GM12878 (cell line): Measurements from ENCODE around the gene APOA4. TPM values are rescaled to one million over a fixed set of nuclear protein-coding genes. Genes with fewer than 3 reads are reported as not detected.

ENCODE experiments used
- ATAC-seq: fragments of 200-7000 bp; cut with Tn5 transposase; 3 replicates; pipeline ENCODE4 v1.9.1; 2020; ENCODE audit warnings: mild to moderate bottlenecking, moderate library complexity
- BruUV-seq: library from RNA; stranded (reverse); fragments of 400-500 nt; replicated peaks from 2 replicates; lab custom pipeline; 2021; lab: Mats Ljungman, UMichigan
- CTCF ChIA-PET: fragments of 300-600 bp; sonication (Branson Sonifier 250); formaldehyde crosslinking; extraction: SDS; loops from one replicate; lab custom pipeline; 2021; ENCODE audit warnings: inconsistent platforms; lab: Yijun Ruan, JAX
- POLR2A ChIA-PET: fragments of 350-600 bp; formaldehyde crosslinking; extraction: SDS; loops from one replicate; lab custom pipeline; 2021; ENCODE audit warnings: inconsistent platforms; lab: Charles Lee
- RAD21 ChIA-PET: fragments of 300-600 bp; sonication (Branson Sonifier 250); formaldehyde crosslinking; loops from one replicate; lab custom pipeline; 2023; ENCODE audit warnings: antibody characterized with exemption; ENCODE audit not compliant: unreplicated experiment; lab: Charles Lee
- SMC1A ChIA-PET: fragments of 300-600 bp; sonication (Branson Sonifier 250); formaldehyde crosslinking; loops from one replicate; lab custom pipeline; 2023; ENCODE audit not compliant: unreplicated experiment, uncharacterized antibody; lab: Charles Lee
- DNase-seq: peaks from one replicate; pipeline ENCODE4 v3.0.0-alpha.2; 2011; ENCODE audit warnings: low read depth, low spot score
- FAIRE-seq: peaks from 3 replicates; lab custom pipeline; 2011; peaks lifted over from hg19 to GRCh38; lab: Jason Lieb, UNC
- H2AFZ ChIP-seq: 2 replicates; pipeline ENCODE4 v1.6.0; 2011; ENCODE audit warnings: low read depth, low read length, control low read depth; ENCODE audit not compliant: control insufficient read depth
- H3K27ac ChIP-seq: 2 replicates; pipeline ENCODE4 v1.5.1; 2011; ENCODE audit warnings: control low read depth; ENCODE audit not compliant: control insufficient read depth, insufficient read depth
- H3K27me3 ChIP-seq, 2 experiments: replicated peaks in 1 of 2; 2 replicates each; pipeline versions ENCODE4 v1.6.0 to v1.6.1; 2011; ENCODE audit warnings: low read length in 1 of 2; ENCODE audit not compliant: control insufficient read depth in 2 of 2, insufficient read depth in 2 of 2
- H3K36me3 ChIP-seq, 2 experiments: 2 replicates each; pipeline ENCODE4 v1.5.1; 2011; ENCODE audit warnings: low read length in 1 of 2; ENCODE audit not compliant: control insufficient read depth in 2 of 2, insufficient read depth in 2 of 2
- H3K4me1 ChIP-seq: 2 replicates; pipeline ENCODE4 v1.6.1; 2011; ENCODE audit warnings: mild to moderate bottlenecking, low read length, moderate library complexity, mixed read lengths; ENCODE audit not compliant: control insufficient read depth, insufficient read depth
- H3K4me2 ChIP-seq: 2 replicates; pipeline ENCODE4 v1.6.0; 2011; ENCODE audit warnings: control low read depth; ENCODE audit not compliant: control insufficient read depth, insufficient read depth
- H3K4me3 ChIP-seq: fragments of 200-600 bp; sonication (generic); 2 replicates; pipeline ENCODE4 v1.5.1; 2016
- H3K79me2 ChIP-seq: 2 replicates; pipeline ENCODE4 v1.6.0; 2011; ENCODE audit warnings: low read length; ENCODE audit not compliant: control insufficient read depth, insufficient read depth
- H3K9ac ChIP-seq: 2 replicates; pipeline ENCODE4 v1.8.0; 2011; ENCODE audit warnings: low read length, control low read depth, mixed read lengths; ENCODE audit not compliant: control insufficient read depth, insufficient read depth
- H3K9me3 ChIP-seq: replicated peaks from 3 replicates; pipeline ENCODE4 v1.5.1; 2011; ENCODE audit warnings: mild to moderate bottlenecking, low read length; ENCODE audit not compliant: control insufficient read depth, insufficient read depth
- H4K20me1 ChIP-seq: 2 replicates; pipeline ENCODE4 v1.6.0; 2011; ENCODE audit not compliant: control insufficient read depth, insufficient read depth
- BACH1 ChIP-seq: fragments of 450-650 bp; IDR thresholded peaks from 2 replicates; pipeline ENCODE4 v1.6.1; 2017; ENCODE audit warnings: mild to moderate bottlenecking, borderline replicate concordance
- BRCA1 ChIP-seq: IDR thresholded peaks from 2 replicates; pipeline ENCODE4 v1.6.1; 2011; ENCODE audit warnings: low read depth, low read length, improper control_type of control experiment
- CBFB ChIP-seq: IDR thresholded peaks from 2 replicates; pipeline ENCODE4 v1.6.1; 2016; ENCODE audit warnings: antibody characterized with exemption, low read depth
- CEBPB ChIP-seq, 2 experiments: fragments of 150-350 bp in 1 of 2; IDR thresholded peaks; 2 replicates each; pipeline ENCODE4 v1.6.1; 2012 to 2014; ENCODE audit warnings: low read depth in 2 of 2, low read length in 2 of 2, borderline replicate concordance in 1 of 2, inconsistent platforms in 1 of 2
- CUX1 ChIP-seq: IDR thresholded peaks from 2 replicates; pipeline ENCODE4 v1.6.1; 2012; ENCODE audit warnings: improper control_type of control experiment, low read depth, low read length; ENCODE audit not compliant: insufficient replicate concordance
- EED ChIP-seq: sonication (generic); IDR thresholded peaks from 2 replicates; pipeline ENCODE4 v1.6.1; 2016; ENCODE audit warnings: antibody characterized with exemption, low read depth
- HCFC1 ChIP-seq: fragments of 150-350 bp; IDR thresholded peaks from 2 replicates; pipeline ENCODE4 v1.6.1; 2014; ENCODE audit warnings: low read length
- NFXL1 ChIP-seq: fragments of 450-650 bp; IDR thresholded peaks from 2 replicates; pipeline ENCODE4 v1.6.1; 2017; ENCODE audit warnings: antibody characterized with exemption, mild to moderate bottlenecking, borderline replicate concordance
- SIN3A ChIP-seq: IDR thresholded peaks from 2 replicates; pipeline ENCODE4 v1.6.1; 2012; ENCODE audit warnings: low read depth, low read length, improper control_type of control experiment
- TCF7 ChIP-seq: IDR thresholded peaks from 2 replicates; pipeline ENCODE4 v1.6.1; 2014; ENCODE audit warnings: antibody characterized with exemption, borderline replicate concordance
- ZNF24 ChIP-seq: fragments of 450-650 bp; IDR thresholded peaks from 2 replicates; pipeline ENCODE4 v1.6.1; 2017; ENCODE audit warnings: antibody characterized with exemption, mild to moderate bottlenecking
- ZNF622 ChIP-seq: fragments of 450-650 bp; IDR thresholded peaks from 2 replicates; pipeline ENCODE4 v1.6.1; 2017; ENCODE audit warnings: mild to moderate bottlenecking, inconsistent platforms
- whole genome bisulfite sequencing: methylation state at CpG from one replicate; pipeline ENCODE4 v1.1.6; 2016; ENCODE audit warnings: low lambda C conversion rate; ENCODE audit not compliant: insufficient replicate concordance, insufficient coverage; ENCODE audit errors: missing lambda C conversion rate; 5-methylcytosine and 5-hydroxymethylcytosine counted together
- in situ Hi-C: fragments of 300-500 bp; cut with MboI; formaldehyde crosslinking; loops from 9 replicates; pipeline ENCODE4 v1.14.3; 2018; ENCODE audit warnings: mixed read lengths
- intact Hi-C: fragments of 100-400 bp; cut with micrococcal nuclease; formaldehyde crosslinking; loops from one replicate; pipeline ENCODE4 v1.14.2; 2022; ENCODE audit not compliant: unreplicated experiment
- polyA plus RNA-seq, 11 experiments: library from polyadenylated mRNA; depleted of rRNA in 4 of 11; unstranded in 6 of 11; stranded (reverse) in 5 of 11; fragments of >200 nt; fragmentation: Nextera tagmentation in 4 of 11; fragmentation: Illumina TruSeq in 1 of 11; extraction: Ambion mirVana in 4 of 11; extraction: Trizol in 1 of 11; gene quantifications; 1 replicate in 1 of 11; 2 replicates in 10 of 11; pipeline versions ENCODE4 v1.2.1 to v1.2.3, GENCODE V29; 2011 to 2016; ENCODE audit warnings: inconsistent platforms in 2 of 11, missing spikeins in 2 of 11, low read depth in 1 of 11
- total RNA-seq, 4 experiments: library from RNA; depleted of rRNA in 3 of 4; stranded (reverse); fragments of >200 nt in 3 of 4; fragmentation: Illumina TruSeq in 1 of 4; extraction: Trizol in 1 of 4; gene quantifications; 2 replicates each; pipeline versions ENCODE4 v1.2.1 to v1.2.3, GENCODE V29; 2013 to 2021
- TF ChIP-seq, protein P1 (sequence below): fragments of 450-650 bp; IDR thresholded peaks from 2 replicates; pipeline ENCODE4 v1.6.1; 2016; ENCODE audit warnings: mild to moderate bottlenecking, moderate library complexity, borderline replicate concordance
- TF ChIP-seq, protein P2 (sequence below), 3 experiments: IDR thresholded peaks in 2 of 3; conservative IDR thresholded peaks in 1 of 3; 2 replicates each; pipeline ENCODE4 v1.5.1; 2011; ENCODE audit warnings: low read depth in 3 of 3, low read length in 3 of 3, mild to moderate bottlenecking in 3 of 3, control low read depth in 2 of 3, moderate library complexity in 2 of 3, inconsistent platforms in 1 of 3, mixed read lengths in 1 of 3; ENCODE audit not compliant: control insufficient read depth in 2 of 3, insufficient read depth in 1 of 3; ENCODE audit errors: extremely low read depth in 1 of 3

APOA4 gene
- total and polyA plus RNA-seq, 10 of the 15 experiments (the other 5 are each of a cell fraction or from before 2014, with no cell fraction given) = not detected

DNA sequence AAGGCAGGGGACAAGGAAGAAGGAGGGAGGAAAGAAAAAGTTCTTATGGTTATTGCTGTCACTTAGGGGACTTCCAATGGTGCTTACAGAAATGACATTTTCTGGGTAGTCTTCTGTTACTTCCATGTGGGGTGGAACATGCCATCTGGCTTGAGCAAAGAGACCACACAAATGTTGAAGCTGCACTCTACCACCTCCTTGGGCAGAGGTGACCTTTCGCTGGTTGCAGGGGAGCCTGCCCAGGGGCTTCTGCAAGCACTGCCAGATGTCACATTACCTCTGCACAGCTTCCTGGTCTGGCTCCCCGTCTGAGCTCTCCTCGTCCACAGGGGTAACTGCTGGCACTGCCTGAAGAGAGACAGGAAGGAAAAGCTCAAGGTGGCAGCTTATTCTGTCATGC lies 47.0 kb upstream of the APOA4 start:
- in situ Hi-C loops = no loop called here
- ATAC-seq = no peak
- SMC1A ChIA-PET = interaction anchor here (0.7 to 1.5 kb wide), 2 partner anchors 11 to 19 kb away, joined by 3 read pairs; no protein-coding TSS in a partner anchor
- TF ChIP-seq SIN3A (no peak), TCF7 (no peak), BRCA1 (no peak), EED (no peak), HCFC1 (no peak), ZNF24 (no peak), CEBPB (IDR thresholded peaks at IDR 0.05; ENCODE audit: borderline replicate concordance in 1 of 2, low read depth in 2 of 2, low read length in 2 of 2) (no peak), CBFB (no peak), ZNF622 (no peak), CUX1 (no peak), NFXL1 (no peak), BACH1 (no peak)
- TF ChIP-seq, protein P1, sequence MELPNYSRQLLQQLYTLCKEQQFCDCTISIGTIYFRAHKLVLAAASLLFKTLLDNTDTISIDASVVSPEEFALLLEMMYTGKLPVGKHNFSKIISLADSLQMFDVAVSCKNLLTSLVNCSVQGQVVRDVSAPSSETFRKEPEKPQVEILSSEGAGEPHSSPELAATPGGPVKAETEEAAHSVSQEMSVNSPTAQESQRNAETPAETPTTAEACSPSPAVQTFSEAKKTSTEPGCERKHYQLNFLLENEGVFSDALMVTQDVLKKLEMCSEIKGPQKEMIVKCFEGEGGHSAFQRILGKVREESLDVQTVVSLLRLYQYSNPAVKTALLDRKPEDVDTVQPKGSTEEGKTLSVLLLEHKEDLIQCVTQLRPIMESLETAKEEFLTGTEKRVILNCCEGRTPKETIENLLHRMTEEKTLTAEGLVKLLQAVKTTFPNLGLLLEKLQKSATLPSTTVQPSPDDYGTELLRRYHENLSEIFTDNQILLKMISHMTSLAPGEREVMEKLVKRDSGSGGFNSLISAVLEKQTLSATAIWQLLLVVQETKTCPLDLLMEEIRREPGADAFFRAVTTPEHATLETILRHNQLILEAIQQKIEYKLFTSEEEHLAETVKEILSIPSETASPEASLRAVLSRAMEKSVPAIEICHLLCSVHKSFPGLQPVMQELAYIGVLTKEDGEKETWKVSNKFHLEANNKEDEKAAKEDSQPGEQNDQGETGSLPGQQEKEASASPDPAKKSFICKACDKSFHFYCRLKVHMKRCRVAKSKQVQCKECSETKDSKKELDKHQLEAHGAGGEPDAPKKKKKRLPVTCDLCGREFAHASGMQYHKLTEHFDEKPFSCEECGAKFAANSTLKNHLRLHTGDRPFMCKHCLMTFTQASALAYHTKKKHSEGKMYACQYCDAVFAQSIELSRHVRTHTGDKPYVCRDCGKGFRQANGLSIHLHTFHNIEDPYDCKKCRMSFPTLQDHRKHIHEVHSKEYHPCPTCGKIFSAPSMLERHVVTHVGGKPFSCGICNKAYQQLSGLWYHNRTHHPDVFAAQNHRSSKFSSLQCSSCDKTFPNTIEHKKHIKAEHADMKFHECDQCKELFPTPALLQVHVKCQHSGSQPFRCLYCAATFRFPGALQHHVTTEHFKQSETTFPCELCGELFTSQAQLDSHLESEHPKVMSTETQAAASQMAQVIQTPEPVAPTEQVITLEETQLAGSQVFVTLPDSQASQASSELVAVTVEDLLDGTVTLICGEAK = no peak
- TF ChIP-seq, protein P2, sequence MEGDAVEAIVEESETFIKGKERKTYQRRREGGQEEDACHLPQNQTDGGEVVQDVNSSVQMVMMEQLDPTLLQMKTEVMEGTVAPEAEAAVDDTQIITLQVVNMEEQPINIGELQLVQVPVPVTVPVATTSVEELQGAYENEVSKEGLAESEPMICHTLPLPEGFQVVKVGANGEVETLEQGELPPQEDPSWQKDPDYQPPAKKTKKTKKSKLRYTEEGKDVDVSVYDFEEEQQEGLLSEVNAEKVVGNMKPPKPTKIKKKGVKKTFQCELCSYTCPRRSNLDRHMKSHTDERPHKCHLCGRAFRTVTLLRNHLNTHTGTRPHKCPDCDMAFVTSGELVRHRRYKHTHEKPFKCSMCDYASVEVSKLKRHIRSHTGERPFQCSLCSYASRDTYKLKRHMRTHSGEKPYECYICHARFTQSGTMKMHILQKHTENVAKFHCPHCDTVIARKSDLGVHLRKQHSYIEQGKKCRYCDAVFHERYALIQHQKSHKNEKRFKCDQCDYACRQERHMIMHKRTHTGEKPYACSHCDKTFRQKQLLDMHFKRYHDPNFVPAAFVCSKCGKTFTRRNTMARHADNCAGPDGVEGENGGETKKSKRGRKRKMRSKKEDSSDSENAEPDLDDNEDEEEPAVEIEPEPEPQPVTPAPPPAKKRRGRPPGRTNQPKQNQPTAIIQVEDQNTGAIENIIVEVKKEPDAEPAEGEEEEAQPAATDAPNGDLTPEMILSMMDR (IDR thresholded peaks at IDR 0.05 in 2 of 3, conservative IDR thresholded peaks at IDR 0.05 in 1 of 3; ENCODE audit: control insufficient read depth in 2 of 3, extremely low read depth in 1 of 3, insufficient read depth in 1 of 3, low read depth in 3 of 3, low read length in 3 of 3) = no peak

More for the DNA sequence above, 47.0 kb upstream of the APOA4 start:
- Histone ChIP-seq H3K27ac (no peak overlapping the region), H2AFZ (no peak overlapping the region), H3K4me2 (no peak overlapping the region), H3K9ac (no peak overlapping the region), H3K79me2 (no peaks in the 10 kb centered on the region), H3K9me3 (no peaks in the 10 kb centered on the region), H3K27me3 (no peaks in the 10 kb centered on the region), H4K20me1 (no peaks in the 10 kb centered on the region), H3K36me3 (peaks cover 16 to 17% of the 10 kb centered on the region in 2 experiments), H3K4me3 (no peak overlapping the region), H3K4me1 (no peaks in the 10 kb centered on the region)
- CTCF ChIA-PET = interaction anchor here (1.3 to 1.9 kb wide), 3 partner anchors 9 to 236 kb away, joined by 4 to 14 read pairs (median 5); no protein-coding TSS in a partner anchor
- POLR2A ChIA-PET = no interaction called here
- intact Hi-C loops = no loop called here
- no peak for DNase-seq
- no TSS peak for BruUV-seq
- FAIRE-seq = no peak
- WGBS = 49% methylated on average over 3 of the region's 3 CpGs
- RAD21 ChIA-PET = interaction anchor here (0.6 to 1.0 kb wide), 2 partner anchors 11 to 230 kb away, joined by 3 read pairs; no protein-coding TSS in a partner anchor
